Activated B cell treated with CpG ODN at 0.5 μM for 24 hours (primary cell): Measurements from ENCODE around the gene CFAP99. TPM values are rescaled to one million over a fixed set of nuclear protein-coding genes. Genes with fewer than 3 reads are reported as not detected.

ENCODE experiments used
- ATAC-seq: fragments of 200-7000 bp; cut with Tn5 transposase; one replicate; pipeline ENCODE4 v1.10.0; 2021; ENCODE audit warnings: low read depth, mild to moderate bottlenecking, moderate library complexity
- CTCF ChIA-PET: fragments of 350-600 bp; sonication (Branson Sonifier 250); formaldehyde crosslinking; loops from one replicate; lab custom pipeline; 2021; ENCODE audit warnings: antibody characterized with exemption; lab: Charles Lee
- POLR2A ChIA-PET: fragments of 350-600 bp; sonication (Branson Sonifier 250); formaldehyde crosslinking; loops from one replicate; lab custom pipeline; 2021; ENCODE audit warnings: antibody characterized with exemption; lab: Charles Lee
- DNase-seq: peaks from one replicate; pipeline ENCODE4 v3.0.0; 2022
- H3K27ac Mint-ChIP-seq: one replicate; pipeline ENCODE4 v1.8.0; 2020; ENCODE audit warnings: mixed read lengths
- H3K27me3 Mint-ChIP-seq: one replicate; pipeline ENCODE4 v1.8.0; 2021; ENCODE audit warnings: mixed read lengths
- H3K36me3 Mint-ChIP-seq: one replicate; pipeline ENCODE4 v1.8.0; 2021; ENCODE audit warnings: low read depth, mixed read lengths
- H3K4me1 Mint-ChIP-seq: one replicate; pipeline ENCODE4 v1.8.0; 2021; ENCODE audit warnings: mixed read lengths
- H3K4me3 Mint-ChIP-seq: one replicate; pipeline ENCODE4 v1.8.0; 2020; ENCODE audit warnings: mild to moderate bottlenecking, mixed read lengths
- H3K9me3 Mint-ChIP-seq: one replicate; pipeline ENCODE4 v1.8.0; 2020; ENCODE audit warnings: mixed read lengths
- CTCF ChIP-seq: fragments of 200-600 bp; IDR thresholded peaks from one replicate; pipeline ENCODE4 v1.8.0; 2022; ENCODE audit warnings: antibody characterized with exemption, mild to moderate bottlenecking
- intact Hi-C: fragments of 100-400 bp; cut with micrococcal nuclease; formaldehyde crosslinking; loops from one replicate; pipeline ENCODE4 v1.15.1; 2024
- total RNA-seq: library from RNA; stranded (reverse); gene quantifications from 2 replicates; pipeline ENCODE4 v1.2.3, GENCODE V29; 2022

The CFAP99 gene
- total RNA-seq, 1 donor from 2014 or later: not detected

- H3K27ac Mint-ChIP-seq: no peak overlapping the region
- no peak for TF ChIP-seq CTCF
- intact Hi-C loops: no loop called here
- no peak for DNase-seq
- H3K27me3 Mint-ChIP-seq: no peaks in the 10 kb centered on the region
- no peaks in the 10 kb centered on the region for H3K9me3 Mint-ChIP-seq
- no peak for ATAC-seq
- no peaks in the 10 kb centered on the region for H3K36me3 Mint-ChIP-seq
- ChIA-PET CTCF (interaction anchor here (1.5 to 5.3 kb wide), 2 partner anchors 91 to 224 kb away, joined by 3 to 39 read pairs; no protein-coding TSS in a partner anchor), POLR2A (no interaction called here)
- no peak overlapping the region for H3K4me3 Mint-ChIP-seq
- H3K4me1 Mint-ChIP-seq: peaks cover 4% of the 10 kb centered on the region
These were observed 25.4 kb downstream of the CFAP99 start for GRCh38 chr4:2443956-2444740.

DNA sequence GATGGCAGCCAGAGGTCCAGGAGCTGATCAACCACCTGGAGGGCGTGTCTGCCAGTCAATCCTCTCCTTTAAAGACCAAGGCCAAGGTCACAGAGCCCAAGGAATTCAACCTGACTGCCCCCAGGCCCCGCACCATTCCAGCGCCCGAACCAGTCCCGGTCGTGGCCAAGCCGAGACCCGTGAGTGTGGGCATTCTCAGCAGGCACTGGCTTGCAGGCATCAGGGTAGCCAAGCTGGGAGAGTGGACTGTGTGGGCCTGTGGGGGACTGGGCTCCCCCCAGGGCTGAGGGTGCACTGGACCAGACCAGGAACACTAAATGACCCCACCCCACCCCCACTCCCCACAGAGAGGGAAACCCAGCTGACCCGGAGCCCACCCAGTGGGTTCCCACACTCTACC lies 26.4 kb downstream of the CFAP99 start:
- no peak for DNase-seq
- H3K9me3 Mint-ChIP-seq: no peaks in the 10 kb centered on the region
- no peaks in the 10 kb centered on the region for H3K36me3 Mint-ChIP-seq
- intact Hi-C loops: no loop called here
- H3K4me1 Mint-ChIP-seq: peaks cover 4% of the 10 kb centered on the region
- ChIA-PET CTCF (interaction anchor here (1.5 to 5.3 kb wide), 2 partner anchors 90 to 225 kb away, joined by 3 to 39 read pairs; no protein-coding TSS in a partner anchor), POLR2A (no interaction called here)
- H3K27me3 Mint-ChIP-seq: peaks cover under 1% of the 10 kb centered on the region
- no peak for TF ChIP-seq CTCF
- H3K4me3 Mint-ChIP-seq: no peak overlapping the region
- ATAC-seq: no peak
- no peak overlapping the region for H3K27ac Mint-ChIP-seq

GRCh38 chr4:2445571-2445970 lies 26.8 kb downstream of the CFAP99 start:
- no peak for TF ChIP-seq CTCF
- DNase-seq (no peak), ATAC-seq (no peak)
- CTCF ChIA-PET: interaction anchor here (1.5 to 5.3 kb wide), 2 partner anchors 90 to 226 kb away, joined by 3 to 39 read pairs; no protein-coding TSS in a partner anchor
- no peaks in the 10 kb centered on the region for H3K9me3 Mint-ChIP-seq
- H3K4me3 Mint-ChIP-seq: no peak overlapping the region
- no peaks in the 10 kb centered on the region for H3K36me3 Mint-ChIP-seq
- intact Hi-C loops: no loop called here
- H3K27ac Mint-ChIP-seq: no peak overlapping the region
- peaks cover 1% of the 10 kb centered on the region for H3K27me3 Mint-ChIP-seq
- H3K4me1 Mint-ChIP-seq: peaks cover 4% of the 10 kb centered on the region
- POLR2A ChIA-PET: no interaction called here

DNA sequence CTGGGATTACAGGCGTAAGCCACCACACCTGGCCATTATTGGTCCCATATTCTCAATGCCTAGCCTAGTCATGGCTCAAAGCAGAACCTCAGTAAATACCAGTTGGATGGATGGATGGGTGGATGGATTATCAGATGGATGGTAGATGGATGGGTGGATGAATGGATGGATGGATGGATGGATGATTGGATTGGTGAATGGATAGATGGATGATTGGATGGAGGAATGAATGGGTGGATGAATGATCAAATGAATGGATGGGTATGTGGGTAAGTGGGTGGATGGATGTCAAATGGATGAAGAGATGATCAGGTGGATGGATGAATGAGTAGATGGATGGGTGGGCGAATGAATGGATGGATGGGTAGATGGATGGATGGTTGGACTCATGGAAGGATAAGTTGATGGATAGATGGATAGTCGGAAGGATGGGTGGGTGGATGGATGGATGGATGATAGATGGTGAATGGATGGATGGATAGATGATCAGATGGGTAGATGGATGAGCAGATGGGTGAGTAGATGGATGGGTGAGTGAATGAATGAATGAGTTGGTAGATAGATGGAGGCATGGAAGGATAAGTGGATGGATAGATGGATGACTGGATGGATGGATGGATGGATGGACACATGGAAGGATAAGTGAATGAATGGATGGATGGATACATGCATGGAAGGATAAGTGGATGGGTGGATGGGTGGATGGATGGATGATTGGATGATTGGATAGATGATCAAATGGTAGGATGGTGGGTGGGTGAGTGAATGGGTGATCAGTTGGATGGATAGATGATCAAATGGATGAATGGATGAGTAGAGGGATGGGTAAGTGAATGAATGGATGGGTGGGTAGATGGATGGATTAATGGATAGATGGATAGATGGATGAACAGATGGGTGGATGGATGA lies 28.2 kb downstream of the CFAP99 start:
- Mint-ChIP-seq H3K36me3 (no peaks in the 10 kb centered on the region), H3K27ac (no peak overlapping the region), H3K9me3 (no peaks in the 10 kb centered on the region), H3K4me3 (no peak overlapping the region), H3K4me1 (no peaks in the 10 kb centered on the region), H3K27me3 (peaks cover 1% of the 10 kb centered on the region)
- ChIA-PET POLR2A (no interaction called here), CTCF (no interaction called here)
- DNase-seq (no peak), ATAC-seq (no peak)
- TF ChIP-seq CTCF: no peak
- intact Hi-C loops: no loop called here

- DNase-seq (no peak), ATAC-seq (no peak)
- Mint-ChIP-seq H3K27me3 (peaks cover 1% of the 10 kb centered on the region), H3K27ac (no peak overlapping the region), H3K4me3 (no peak overlapping the region), H3K4me1 (no peaks in the 10 kb centered on the region), H3K36me3 (no peaks in the 10 kb centered on the region), H3K9me3 (no peaks in the 10 kb centered on the region)
- intact Hi-C loops: no loop called here
- POLR2A ChIA-PET: no interaction called here
- CTCF ChIA-PET: no interaction called here
- no peak for TF ChIP-seq CTCF
These were observed 29.8 kb downstream of the CFAP99 start for GRCh38 chr4:2448589-2448988.
